HTR-8/SVneo (cell line): ENCODE measurements around the gene KDELR3.
"Not testable (repeated sequence)": the region's sequence is repeated elsewhere in the genome, so short reads cannot be mapped to it uniquely, and the experiment has no call there.

Experiments used
- DNase-seq: peaks from one replicate; pipeline ENCODE4 v3.0.0; 2011; ENCODE audit warnings: low spot score, mixed read lengths; ENCODE audit not compliant: insufficient read length
- FAIRE-seq: peaks from 2 replicates; lab custom pipeline; 2011; peaks lifted over from hg19 to GRCh38; lab: Jason Lieb, UNC

Gene KDELR3

DNA sequence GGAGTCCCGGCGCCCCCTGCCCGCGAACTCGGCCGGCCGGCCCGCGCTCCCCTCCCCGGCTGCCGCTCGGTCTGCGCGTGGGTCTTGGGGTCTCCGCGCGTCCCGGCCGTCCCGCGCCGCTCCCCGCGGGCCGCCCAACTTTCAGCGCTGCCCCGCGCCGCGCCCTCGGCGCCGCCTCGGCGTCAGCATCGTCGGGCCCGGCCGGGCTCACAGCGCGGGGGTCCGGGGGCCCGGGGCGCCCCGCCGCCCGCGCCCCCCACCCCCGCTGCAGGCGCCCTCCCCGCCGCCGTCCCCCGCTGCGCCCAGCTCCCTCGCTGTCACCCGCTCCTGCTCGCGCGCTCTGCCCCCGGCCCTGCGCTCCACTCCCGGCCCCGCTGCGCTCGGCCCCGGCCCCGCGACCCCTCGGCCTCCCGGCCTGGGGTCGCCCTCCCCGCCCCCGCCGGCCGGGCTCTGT, 12.8 kb upstream of the KDELR3 start, which contains the start of gene KCNJ4:
Gene KCNJ4 (minus strand): TSS at position 124 of the 454 bp plus-strand sequence. CDS start 27,067 bp downstream, outside the sequence.
- no peak for DNase-seq
- no peak for FAIRE-seq

DNA sequence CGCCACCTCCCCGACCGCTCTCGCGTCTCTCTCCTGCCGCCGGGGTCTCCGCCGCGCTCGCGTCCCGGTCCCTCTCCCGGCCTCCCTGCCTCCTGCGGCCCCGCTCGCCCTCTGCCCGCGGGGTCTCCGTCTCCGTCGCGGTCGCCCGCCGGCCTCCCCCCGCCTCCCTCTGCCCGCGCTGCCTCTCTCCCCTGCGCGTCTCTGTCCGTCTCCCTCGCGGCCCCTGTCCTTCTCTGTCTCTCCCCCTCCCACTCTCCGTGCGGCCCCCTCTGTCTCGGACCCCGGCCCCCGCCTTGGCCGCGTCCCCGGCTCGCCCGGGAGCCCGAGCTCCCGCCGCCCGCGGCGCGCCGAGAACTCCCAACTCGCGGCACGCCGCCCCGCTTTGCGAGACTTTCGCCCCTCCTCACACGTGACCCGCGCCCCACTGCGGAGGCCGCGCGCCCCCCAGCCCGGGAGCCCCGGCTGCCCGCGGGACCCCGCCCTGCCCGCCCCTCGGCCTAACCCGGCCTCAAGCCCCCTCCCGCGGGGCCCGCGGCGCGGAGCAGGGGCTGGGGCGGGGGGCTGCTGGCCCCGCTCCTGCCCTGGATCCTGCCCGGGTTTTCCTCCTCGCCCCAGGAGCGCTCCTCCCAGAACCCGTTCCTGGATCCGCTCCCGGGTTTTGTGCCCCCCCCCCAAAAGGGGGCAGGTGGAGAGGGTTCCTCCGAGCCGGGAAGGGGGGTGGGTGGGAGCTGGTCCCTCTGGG, 12.2 kb upstream of the KDELR3 start:
- DNase-seq, result peak; percentile 41
- no peak for FAIRE-seq

DNA sequence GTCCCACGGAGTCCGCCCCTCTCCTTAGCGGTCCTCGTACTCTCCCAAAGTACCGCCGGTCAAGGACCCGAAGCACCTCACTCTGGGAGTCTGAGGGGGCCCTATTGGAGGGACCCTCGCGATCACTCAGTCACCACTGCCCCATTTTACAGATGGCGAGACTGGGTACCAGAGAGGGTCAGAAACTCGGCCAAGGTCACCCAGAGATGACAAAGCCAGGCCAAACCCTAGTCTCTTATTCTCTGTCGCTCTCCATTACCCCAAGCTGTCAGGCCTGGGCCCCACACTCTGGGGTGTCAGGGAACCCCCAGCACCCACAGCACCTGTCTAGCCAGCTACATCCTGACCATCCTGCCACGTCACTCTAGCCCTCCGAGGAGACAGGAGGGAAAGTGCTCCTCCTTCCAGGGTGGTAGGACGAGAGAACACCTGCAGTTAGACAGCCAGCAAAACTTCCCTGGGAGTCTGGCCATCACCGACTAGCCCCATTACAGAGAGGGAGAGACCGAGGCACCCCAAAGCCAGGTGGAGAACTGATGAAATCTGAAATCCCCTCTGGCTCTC, 11.5 kb upstream of the KDELR3 start:
- no peak for FAIRE-seq

GRCh38 chr22:38456841-38457699, 10.8 kb upstream of the KDELR3 start:
- DNase-seq (no peak), FAIRE-seq (no peak)

More for the DNA sequence above, 11.5 kb upstream of the KDELR3 start:
- no peak for DNase-seq

DNA sequence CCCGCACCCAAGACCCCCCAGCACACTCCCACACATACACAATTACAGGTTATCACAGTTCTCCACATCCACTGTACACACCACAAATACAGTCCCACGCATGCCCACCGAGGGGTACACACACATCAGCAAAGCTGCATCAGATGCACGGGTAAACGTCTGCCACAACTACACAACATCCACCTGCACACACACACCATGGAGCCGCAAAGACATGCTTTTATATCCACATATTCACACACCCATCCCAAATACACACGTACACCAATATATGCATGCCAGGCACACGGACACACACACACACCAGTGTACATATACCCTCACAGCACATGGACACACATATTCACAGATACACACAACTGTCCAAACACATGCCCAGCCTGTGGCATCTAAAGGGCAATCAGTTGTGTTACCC, 7.5 kb upstream of the KDELR3 start:
- no peak for DNase-seq
- peak; percentile 4 for FAIRE-seq

DNA sequence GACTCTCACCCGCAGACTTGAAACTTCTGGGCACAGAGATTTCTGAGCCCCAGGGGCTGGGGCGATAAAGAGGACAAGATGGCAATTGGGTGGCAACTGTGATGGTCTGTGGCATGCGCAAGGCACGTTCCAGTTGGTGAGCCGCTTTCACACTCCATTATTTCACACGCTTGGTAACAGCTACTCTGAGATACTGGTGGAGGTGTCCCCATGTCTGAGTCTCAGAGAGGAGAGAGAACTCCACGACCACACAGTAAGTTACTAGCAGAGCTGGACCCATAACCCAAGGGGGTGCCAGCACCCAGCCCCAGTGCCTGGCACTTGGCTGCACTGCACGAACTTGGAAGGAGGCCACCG, 6.9 kb upstream of the KDELR3 start:
- FAIRE-seq (no peak), DNase-seq (no peak)

DNA sequence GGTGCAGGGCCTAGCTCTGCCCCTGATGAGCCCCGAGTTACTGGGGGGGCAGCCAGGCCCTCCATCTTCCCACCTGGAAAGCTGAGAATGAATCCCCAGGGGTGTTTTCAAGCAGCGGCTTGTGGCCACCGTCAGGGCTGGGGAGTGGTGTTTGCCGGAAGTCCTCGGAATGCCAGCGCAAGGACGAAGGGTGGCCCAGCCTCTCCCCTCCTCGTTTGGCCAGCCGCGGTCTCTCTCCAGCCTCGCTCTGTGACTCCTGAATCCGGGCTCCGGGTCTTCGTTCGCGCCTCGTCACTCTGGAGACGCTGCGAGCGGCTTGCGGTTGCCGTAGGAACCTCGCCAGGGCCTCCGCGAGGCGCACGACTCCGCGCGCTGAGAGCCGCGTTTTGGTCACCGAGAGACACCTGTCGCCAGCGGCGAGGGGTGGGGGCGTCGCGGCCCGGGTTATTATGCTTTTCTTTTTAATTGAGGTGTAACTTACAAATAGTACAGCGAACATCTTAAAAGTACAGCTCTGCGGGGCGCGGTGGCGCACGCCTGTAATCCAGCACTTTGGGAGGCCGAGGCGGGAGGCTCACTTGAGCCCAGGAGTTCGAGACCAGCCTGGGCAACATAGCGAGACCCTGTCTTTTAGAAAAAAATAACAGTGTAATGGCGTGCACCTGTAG, 6.3 kb upstream of the KDELR3 start:
- DNase-seq (peak; percentile 78), FAIRE-seq (peak; percentile 31)

GRCh38 chr22:38462960-38463784, 4.7 kb upstream of the KDELR3 start:
- DNase-seq (no peak), FAIRE-seq (no peak)

GRCh38 chr22:38464992-38465672, 2.8 kb upstream of the KDELR3 start:
- no peak for FAIRE-seq
- DNase-seq, result no peak

GRCh38 chr22:38465673-38466490, 2.0 kb upstream of the KDELR3 start:
- DNase-seq, result no peak
- no peak for FAIRE-seq

DNA sequence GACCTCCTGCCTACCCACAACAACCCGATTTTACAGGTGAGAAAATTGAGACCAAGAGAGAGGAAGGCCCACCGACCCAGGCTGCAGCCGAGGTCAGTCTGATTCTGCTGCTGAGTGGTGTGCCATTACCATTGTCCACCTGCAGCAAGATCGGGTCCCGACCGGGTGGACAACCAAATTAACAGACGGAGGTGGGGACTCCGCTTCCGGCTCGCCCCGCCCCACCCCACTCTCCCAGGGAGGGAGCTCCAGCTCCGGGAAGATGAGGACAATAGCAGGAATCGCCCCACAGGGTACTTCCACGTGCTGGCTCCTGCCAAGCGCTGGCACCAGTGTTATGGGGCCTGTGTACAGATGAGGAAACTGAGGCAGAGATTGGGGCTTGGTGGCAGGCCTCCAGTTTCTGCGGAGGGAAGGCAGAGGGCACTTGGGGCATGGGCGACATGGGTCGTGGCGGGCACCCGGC, 425 bp upstream of the KDELR3 start:
- DNase-seq, result no peak
- FAIRE-seq, result peak; percentile 28

DNA sequence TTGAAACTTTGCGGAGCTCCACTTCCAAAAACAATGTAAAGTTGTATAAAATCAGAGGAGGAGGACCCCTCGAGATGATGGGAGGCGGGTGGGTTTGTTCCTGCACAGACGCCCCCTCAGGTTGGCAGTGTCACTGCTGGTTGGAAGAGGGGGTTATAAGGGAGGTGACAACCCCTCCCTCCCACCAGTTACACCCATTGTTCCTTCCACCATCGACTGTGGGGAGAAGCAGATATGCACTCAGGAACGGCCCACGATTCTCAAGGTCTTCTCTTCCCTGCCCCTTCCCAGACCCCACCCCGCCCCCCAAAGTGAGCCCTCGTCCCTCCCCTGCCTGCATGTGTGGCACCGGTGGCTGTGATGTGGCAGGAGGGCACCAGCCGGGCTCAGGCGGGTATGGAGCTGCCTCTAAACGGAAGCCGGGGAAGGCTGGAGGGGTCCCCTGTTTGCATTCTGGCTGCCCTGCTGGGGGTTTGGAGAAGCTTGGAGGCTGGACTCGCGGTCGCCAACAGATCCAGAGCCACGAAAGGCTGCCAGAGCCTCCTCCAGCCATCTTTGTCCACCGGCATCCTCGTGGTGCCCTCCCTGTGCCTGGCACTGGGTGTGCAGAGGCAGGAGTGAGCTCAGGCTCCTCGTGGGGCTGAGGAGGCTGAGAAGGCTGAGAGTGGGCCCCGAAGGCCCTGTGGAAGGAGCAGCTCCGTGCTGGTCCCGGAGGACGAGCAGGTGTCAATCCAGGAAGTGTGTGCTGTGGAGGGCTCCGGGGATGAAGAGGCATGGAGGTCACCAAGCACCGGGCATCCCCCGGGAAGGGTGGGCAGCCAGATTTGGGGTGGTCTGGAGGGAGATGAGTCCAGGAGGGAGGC, 778 bp downstream of the KDELR3 start:
- FAIRE-seq (no peak), DNase-seq (no peak)

GRCh38 chr22:38469306-38469781, 1.4 kb downstream of the KDELR3 start:
- DNase-seq, result no peak
- no peak for FAIRE-seq

DNA sequence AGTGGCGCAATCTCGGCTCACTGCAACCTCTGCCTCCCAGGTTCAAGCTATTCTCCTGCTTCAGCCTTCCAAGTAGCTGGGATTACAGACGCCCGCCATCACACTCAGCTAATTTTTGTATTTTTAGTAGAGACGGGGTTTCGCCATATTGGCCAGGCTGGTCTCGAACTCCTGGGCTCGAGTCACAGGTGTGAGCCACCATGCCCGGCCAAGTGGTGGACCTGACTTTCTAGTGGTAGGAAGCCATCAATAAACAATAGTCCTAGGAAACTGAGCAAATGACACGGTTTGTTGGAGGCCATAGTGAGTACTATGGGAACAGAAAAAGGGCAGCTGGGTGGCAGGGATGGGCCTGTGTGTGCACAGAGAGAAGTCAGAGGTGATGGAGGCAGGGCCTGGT, 2.3 kb downstream of the KDELR3 start:
- DNase-seq, FAIRE-seq: not testable (repeated sequence)

GRCh38 chr22:38471237-38471636, 3.3 kb downstream of the KDELR3 start:
- FAIRE-seq (no peak), DNase-seq (no peak)

- FAIRE-seq (no peak), DNase-seq (no peak)
Measured at GRCh38 chr22:38474003-38474607, 6.2 kb downstream of the KDELR3 start.

GRCh38 chr22:38477585-38477984, 9.7 kb downstream of the KDELR3 start:
- no peak for FAIRE-seq
- DNase-seq, result no peak
